Posterior cingulate gyrus (tissue), 11 donors: ENCODE results near the gene CCL27.
"Not testable (repeated sequence)": the region's sequence is repeated elsewhere in the genome, so short reads cannot be mapped to it uniquely, and the experiment has no call there.

Experiments used
- DNase-seq, 10 donors: peaks; one replicate each; pipeline versions ENCODE4 v3.0.0 to v3.0.0-alpha.2; 2020 to 2021; ENCODE audit warnings: mixed read lengths in 3 of 10
- intact Hi-C: fragments of 100-400 bp; cut with DNase I; formaldehyde crosslinking; loops from one replicate; pipeline ENCODE4 v1.15.1; 2023

CCL27 gene

GRCh38 chr9:34652602-34653000 is 9.9 kb downstream of the CCL27 start:
- intact Hi-C loops: no loop called here
- peak in 1 of 10 donors; percentile 36 for DNase-seq

DNA sequence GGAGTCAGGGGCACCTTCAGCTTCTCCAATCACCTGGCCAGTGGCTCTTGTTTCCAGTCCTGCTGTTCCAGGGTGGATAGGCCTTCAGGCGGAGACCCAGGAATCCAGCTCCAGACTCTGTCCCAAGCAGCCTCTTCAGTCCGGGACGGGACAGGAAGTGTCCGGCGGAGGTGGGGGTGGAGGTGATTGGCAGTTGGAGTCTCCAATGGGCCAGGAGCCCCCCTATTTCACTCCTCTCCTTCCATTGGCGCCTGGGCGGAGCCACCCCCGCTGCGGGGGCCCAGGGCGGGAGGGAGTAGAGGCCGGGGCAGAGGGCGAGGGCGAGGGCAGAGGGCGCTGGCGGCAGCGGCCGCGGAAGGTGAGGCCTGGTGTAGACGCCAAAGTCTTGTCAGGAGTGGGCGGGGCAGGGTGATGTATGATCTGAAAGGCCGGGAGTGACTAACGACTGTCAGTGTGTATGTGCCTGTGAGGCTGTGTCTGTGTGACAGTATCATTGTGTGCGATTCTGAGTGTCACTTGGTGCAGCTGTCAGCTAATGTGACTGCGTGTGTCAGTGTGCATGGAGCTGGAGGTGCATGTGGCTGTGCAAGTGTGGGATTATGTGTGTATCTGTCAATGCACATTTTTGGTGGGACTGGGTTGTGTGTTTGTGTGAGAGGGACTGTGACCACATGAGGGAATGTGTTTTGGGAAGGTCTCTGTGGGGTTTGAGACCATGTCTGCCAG is 10.4 kb downstream of the CCL27 start, which contains the start of gene IL11RA:
IL11RA (plus strand) TSS at position 310 of the 726 bp plus-strand sequence. CDS start 3,033 bp downstream, outside the sequence.
- intact Hi-C loops: no loop called here
- DNase-seq: peak; percentile 66 to 98 (median 82)

GRCh38 chr9:34651321-34651720 is 11.1 kb downstream of the CCL27 start:
- intact Hi-C loops: no loop called here
- DNase-seq: peak in 2 of 10 donors; percentile 5 to 65

DNA sequence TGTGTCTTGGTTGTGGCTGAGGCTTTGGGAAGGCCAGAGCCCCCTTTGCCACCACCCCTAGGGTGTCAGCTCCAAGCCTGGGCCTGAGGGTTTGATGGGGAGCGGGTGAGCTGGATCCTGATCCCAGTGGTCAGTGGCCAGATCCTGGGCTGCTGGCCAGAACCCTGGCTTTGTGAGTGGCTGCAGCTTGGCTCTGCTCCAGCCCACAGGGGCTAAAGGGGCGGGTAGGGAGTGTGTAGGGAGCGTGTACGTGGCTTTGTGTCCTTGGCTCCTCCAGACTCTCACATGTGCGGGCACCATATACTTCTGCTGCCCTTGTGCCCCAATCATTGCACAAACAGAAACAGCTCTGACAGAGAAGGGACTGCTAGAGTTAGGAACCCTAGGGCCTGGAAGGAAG is 11.6 kb downstream of the CCL27 start:
- intact Hi-C loops: no loop called here
- peak in 5 of 10 donors; percentile 42 to 86 (median 76) for DNase-seq

GRCh38 chr9:34648673-34649072 is 13.8 kb downstream of the CCL27 start:
- peak in 2 of 10 donors; percentile 55 to 62 for DNase-seq
- intact Hi-C loops: no loop called here

DNA sequence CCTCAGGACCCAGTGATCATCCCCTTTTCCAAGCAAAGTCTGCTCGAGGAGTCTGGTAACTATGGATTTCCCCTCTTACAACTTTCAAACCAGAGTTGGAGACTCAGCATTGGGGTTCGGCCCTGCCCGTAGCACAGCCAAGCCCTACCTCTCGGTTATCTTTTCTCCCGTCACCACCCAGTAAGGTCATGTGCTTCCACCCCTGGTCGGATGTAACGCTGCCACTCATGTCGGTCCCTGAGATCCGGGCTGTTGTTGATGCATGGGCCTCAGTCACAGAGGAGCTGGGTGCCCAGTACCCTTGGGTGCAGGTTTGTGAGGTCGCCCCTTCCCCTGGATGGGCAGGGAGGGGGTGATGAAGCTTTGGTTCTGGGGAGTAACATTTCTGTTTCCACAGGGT is 14.8 kb downstream of the CCL27 start:
- peak in 2 of 10 donors; percentile 57 to 68 for DNase-seq
- intact Hi-C loops: no loop called here

- intact Hi-C loops: no loop called here
Measured at GRCh38 chr9:34647084-34647403, 15.4 kb downstream of the CCL27 start.

GRCh38 chr9:34646211-34647083 is 16.0 kb downstream of the CCL27 start, which contains the start of gene GALT:
Gene GALT, plus strand, starts transcription at chr9:34646675. Its CDS starts 30 bp downstream, at chr9:34646705.
- peak; percentile 79 to 98 (median 92) for DNase-seq
- intact Hi-C loops: no loop called here

More at GRCh38 chr9:34647084-34647403, 15.4 kb downstream of the CCL27 start:
- DNase-seq: no peak

DNA sequence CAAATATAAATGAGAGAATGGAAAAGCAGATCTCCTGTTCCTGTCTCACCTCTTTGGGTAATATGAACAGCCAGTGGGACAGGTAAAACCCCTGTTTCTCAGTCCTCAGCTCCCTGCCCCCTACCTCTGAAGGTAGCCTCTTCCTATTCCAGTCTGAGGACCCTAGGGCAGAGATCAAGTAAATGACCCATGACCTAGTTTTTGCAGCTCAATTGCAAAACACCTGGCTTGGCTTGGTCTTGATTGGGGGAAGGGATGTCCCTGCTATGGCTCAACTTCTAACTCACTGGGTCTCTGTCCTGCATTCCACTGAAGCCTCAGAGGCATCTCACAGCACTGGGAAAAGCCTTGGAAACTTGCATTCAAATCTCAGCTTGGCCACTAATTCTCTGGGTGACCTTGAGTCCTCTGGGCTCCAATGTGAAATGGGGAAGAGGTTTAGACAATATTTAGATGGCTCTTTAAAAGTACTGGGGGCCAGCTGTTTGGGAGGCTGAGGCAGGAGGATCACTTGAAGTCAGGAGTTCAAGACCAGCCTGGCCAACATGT is 17.6 kb downstream of the CCL27 start:
- no peak for DNase-seq
- intact Hi-C loops: no loop called here

DNA sequence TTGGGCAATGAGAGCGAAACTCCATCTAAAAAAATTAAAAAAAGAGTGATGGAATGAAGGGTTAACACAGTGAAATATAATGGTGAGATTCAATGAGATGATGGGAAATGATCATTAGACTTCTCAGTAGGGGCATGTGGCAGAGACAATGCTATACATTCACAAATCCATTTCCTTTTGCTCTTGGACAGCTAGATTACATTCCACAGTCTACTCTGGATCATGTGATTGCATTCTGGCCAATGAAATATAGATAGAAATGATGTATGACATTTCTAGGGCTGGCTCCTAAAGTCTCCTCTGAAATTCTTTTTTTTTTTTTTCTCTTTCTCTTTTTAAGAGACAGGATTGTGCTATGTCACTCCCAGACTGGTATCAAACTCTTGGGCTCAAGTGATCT is 19.8 kb downstream of the CCL27 start:
- no peak for DNase-seq
- intact Hi-C loops: no loop called here

GRCh38 chr9:34639322-34639721 is 23.1 kb downstream of the CCL27 start:
- DNase-seq: peak in 1 of 10 donors; percentile 35
- intact Hi-C loops: not testable (repeated sequence)

DNA sequence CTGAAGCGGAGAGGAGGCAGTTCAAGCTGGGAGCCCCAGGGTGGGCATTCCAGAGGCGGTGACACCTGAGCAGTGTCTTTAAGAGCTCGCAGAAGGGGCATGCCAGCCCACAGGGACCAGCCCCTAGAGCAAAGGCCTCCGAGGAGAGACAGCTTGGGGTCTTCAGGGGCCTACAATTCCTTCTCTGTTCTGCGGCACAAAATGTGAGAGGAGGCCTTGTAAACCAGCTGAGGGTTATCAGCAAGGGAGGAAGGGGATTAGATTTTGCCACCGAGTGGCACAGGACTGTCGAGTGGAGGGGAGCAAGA is 24.4 kb downstream of the CCL27 start:
- no peak for DNase-seq
- intact Hi-C loops: no loop called here

GRCh38 chr9:34637356-34638137 is 24.9 kb downstream of the CCL27 start, which contains the start of gene SIGMAR1:
Gene SIGMAR1, minus strand, starts transcription at chr9:34637787. Its CDS starts 90 bp downstream, at chr9:34637697.
- DNase-seq: peak; percentile 92 to 99 (median 96)
- intact Hi-C loops: no loop called here

DNA sequence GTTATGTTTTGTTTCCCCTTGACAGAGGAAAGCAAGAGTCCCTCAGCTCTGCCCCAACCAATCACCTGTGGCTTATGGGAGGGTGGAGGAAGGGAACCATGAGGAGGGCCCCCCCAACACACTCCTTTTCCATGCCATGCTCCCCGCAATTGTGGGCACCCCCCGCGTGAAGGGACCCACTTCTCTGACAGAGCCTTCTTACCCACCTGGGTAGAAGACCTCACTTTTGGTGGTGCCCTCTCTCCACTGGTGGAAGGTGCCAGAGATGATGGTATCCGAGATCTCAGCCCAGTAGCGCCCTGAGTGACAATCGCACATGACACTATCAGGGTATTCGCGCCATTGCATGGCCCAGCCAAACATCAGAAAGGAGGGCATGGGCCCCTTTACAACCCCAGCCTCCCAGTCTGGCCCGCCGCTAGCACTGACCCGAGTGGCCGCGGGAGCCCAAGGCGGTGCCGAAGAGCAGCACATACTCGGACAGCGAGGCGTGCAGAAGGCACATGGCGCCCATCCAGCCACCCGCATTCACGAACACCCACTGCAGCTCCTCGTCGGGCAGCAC is 25.6 kb downstream of the CCL27 start:
- intact Hi-C loops: no loop called here
- peak in 4 of 10 donors; percentile 42 to 91 (median 68) for DNase-seq

GRCh38 chr9:34635556-34635955 is 26.9 kb downstream of the CCL27 start:
- DNase-seq: peak in 1 of 10 donors; percentile 67
- intact Hi-C loops: no loop called here

DNA sequence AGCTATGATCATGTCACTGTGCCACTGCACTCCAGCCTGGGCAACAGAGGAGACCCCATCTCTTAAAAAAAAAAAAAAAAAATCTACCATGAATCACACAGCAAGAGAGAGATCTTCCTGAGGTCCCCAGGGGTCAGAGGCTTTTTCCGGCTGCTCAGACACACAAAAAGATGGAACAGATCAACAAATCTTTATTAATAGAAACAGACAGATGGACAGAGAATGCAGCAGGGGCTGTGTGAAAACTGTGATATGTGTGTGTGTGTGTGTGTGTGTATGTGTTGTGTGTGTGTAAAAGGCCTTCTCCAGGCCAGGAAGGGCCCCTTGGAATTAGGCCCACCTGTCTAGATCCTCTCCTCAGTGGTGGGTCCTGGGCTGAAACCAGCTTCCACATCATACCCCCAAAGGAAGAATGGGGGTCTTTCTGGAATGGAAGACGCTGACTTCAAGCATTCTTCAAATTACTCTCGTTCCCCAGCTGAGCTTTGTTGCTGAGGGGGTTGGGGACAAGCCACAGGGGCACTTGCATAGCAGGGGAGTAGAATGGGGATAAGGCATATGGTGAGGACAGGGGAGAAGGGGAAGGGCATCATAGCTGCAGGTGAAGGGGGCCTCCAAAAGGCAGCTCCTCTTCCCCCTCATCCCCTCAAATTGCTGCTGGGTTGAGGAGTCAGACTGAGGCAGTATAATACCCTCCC is 27.8 kb downstream of the CCL27 start:
- intact Hi-C loops: loop anchor here (1.0 kb wide), 1 partner anchor 22 kb away; the partner anchor contains the start of gene RPP25L
- peak in 1 of 10 donors; percentile 43 for DNase-seq

DNA sequence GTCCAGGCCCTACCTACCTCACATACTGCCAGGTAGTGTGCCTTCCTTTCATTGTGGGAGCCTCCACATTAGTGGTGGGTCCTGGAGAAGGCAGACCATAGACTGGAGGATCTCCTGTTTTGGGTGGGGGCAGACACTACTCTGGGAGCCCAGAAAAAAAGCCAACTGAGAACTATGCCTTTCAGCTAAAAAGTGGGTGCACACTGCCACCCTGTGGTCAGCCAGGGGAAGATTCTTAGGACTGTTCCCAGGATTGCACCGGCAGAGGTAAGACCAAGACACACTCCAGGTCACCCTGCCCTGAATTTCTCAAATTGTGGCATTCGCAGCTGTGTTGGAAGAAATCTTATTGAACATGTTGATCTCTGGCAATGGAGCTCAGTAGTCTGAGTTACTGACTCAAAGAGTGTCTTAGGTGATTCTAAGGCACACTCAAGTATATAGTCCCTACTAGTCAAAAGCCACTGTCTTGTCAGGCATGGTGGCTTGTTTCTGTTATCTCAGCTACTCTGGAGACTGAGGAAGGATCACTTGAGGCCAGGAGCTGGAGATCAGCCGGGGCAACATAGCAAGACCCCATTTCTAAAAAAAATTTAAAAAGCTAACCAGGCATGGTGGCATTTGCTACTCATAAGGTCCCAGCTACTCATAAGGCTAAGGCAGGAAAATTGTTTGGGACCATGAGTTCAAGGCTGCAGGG is 28.5 kb downstream of the CCL27 start:
- intact Hi-C loops: loop anchor here (1.0 kb wide), 1 partner anchor 22 kb away; the partner anchor contains the start of gene RPP25L
- peak; percentile 38 to 95 (median 74) for DNase-seq

DNA sequence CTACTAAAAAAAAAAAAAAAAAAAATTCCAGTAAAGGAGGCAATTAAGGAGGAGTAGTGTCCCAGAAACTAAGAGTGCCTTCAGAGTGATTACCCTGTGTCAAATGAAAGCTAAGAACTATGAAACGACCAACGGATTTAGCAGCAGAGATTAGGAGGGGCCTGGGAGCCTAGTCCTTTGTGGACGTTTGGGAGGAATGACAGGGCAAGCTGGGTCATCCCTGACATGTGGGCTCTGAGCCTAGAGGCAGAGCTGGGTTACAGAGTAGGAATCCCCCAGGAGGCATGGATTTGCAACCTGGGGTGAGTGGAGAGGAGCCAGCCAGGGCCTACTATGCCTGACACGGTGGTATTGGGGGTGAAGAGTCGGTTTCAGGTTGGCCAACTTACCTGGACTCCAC is 29.3 kb downstream of the CCL27 start:
- peak in 2 of 10 donors; percentile 15 to 43 for DNase-seq
- intact Hi-C loops: no loop called here
